ENCODE results near the gene KRT15. TPM values are rescaled to one million over a fixed set of nuclear protein-coding genes. Genes with fewer than 3 reads are reported as not detected.

KRT15 gene
- total RNA-seq, 2 donors from 2014 or later = 0.47 TPM; not detected in 1

DNA sequence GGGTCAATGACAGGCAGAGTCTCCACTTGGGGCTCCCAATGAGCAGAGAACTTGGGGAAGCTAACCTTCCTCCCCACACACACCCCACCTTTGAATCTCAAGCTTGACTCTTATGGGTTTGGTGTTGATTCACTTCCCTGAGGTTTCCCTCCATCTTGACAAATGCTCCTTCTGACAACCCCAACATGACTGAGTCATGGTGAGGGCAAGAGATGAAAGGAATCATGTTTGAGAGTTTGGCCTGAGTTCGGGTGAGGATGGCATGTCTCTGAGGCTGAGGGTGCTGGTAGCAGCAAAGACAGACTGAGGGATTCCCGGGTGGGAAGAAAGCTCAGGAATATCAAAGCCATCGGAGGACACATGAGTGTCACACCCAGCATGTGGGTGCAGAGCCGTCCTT, 34.5 kb upstream of the KRT15 start:
- peaks cover 0 to 16% of the 10 kb centered on the region in 2 donors for H3K4me1 ChIP-seq
- no peaks in the 10 kb centered on the region for H3K36me3 ChIP-seq
- H3K27ac ChIP-seq = no peak overlapping the region
- TF ChIP-seq, protein P1, sequence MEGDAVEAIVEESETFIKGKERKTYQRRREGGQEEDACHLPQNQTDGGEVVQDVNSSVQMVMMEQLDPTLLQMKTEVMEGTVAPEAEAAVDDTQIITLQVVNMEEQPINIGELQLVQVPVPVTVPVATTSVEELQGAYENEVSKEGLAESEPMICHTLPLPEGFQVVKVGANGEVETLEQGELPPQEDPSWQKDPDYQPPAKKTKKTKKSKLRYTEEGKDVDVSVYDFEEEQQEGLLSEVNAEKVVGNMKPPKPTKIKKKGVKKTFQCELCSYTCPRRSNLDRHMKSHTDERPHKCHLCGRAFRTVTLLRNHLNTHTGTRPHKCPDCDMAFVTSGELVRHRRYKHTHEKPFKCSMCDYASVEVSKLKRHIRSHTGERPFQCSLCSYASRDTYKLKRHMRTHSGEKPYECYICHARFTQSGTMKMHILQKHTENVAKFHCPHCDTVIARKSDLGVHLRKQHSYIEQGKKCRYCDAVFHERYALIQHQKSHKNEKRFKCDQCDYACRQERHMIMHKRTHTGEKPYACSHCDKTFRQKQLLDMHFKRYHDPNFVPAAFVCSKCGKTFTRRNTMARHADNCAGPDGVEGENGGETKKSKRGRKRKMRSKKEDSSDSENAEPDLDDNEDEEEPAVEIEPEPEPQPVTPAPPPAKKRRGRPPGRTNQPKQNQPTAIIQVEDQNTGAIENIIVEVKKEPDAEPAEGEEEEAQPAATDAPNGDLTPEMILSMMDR (IDR thresholded peaks at IDR 0.05) = no peak
- no peaks in the 10 kb centered on the region for H3K27me3 ChIP-seq
- DNase-seq (ENCODE audit: low spot score) = no peak
- no peak overlapping the region for H3K4me3 ChIP-seq
- no peaks in the 10 kb centered on the region for H3K9me3 ChIP-seq

DNA sequence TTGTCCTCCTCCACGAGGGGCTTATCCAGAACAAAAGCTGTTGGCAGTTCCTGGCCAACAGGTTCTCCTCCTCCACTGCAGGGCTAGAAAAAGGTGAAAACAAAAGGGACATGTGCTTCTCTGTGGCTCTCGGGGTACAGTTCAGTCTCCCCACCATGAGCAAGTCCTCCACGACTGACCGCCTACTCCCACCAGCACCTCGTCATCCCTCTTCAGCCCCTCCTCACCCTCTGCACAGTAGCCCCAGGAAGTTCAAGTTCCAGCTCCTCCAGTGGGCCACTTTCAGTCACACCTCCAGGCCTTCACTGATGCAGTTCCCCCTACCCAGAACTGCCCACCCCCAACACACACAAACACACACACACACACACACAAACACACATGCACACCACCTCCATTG, 33.8 kb upstream of the KRT15 start:
- DNase-seq (ENCODE audit: low spot score) = no peak
- H3K4me1 ChIP-seq = peaks cover 0 to 23% of the 10 kb centered on the region in 2 donors
- H3K4me3 ChIP-seq = no peak overlapping the region
- no peaks in the 10 kb centered on the region for H3K9me3 ChIP-seq
- no peak overlapping the region for H3K27ac ChIP-seq
- H3K27me3 ChIP-seq = no peaks in the 10 kb centered on the region
- H3K36me3 ChIP-seq = no peaks in the 10 kb centered on the region
- TF ChIP-seq, protein P1 (IDR thresholded peaks at IDR 0.05) = no peak

DNA sequence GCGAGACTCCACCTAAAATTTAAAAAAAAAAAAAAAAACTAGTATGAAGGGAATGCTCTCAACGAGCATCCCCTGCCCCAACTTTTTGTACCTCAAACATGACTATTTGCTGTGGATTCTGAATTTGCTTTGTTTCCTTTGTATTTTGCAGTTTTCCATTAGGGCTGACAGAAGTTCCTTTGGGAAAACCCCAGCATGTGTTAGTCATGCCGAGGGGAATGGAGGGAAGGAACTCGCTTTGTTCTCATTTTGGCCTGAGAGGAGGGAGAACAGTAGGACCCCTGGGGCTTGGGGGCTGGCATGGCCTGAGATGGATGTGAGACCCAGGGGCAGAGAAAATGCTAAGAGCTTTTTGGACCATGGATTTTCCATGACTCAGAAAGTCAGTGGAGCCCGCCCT, 32.7 kb upstream of the KRT15 start:
- H3K27me3 ChIP-seq = no peaks in the 10 kb centered on the region
- no peak overlapping the region for H3K27ac ChIP-seq
- H3K4me1 ChIP-seq = peaks cover 0 to 23% of the 10 kb centered on the region in 2 donors
- TF ChIP-seq, protein P1 (IDR thresholded peaks at IDR 0.05) = no peak
- no peaks in the 10 kb centered on the region for H3K36me3 ChIP-seq
- peaks cover 4 to 5% of the 10 kb centered on the region in 2 donors for H3K9me3 ChIP-seq
- no peak for DNase-seq (ENCODE audit: low spot score)
- no peak overlapping the region for H3K4me3 ChIP-seq

DNA sequence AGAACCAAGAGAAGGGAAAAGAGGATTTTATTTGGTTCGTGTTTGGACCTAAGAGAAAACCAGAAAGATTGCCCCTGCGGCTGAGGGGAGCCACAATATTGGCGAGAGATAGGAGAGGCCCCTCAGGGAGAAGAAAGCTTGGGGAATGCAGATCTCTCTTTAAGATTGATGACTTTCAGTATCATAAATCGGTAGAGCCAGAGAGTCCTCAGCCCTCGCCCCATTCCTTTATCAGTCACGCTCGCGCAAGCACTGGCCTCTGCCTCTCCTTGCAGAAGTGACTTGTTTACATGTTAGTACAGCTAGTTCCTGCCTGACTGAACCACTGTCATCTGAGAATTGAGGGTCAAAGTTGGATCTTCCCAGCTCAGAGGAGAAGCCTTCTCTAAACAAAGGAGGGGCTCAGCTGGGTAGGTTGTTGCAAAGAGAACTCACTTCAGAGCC, 30.9 kb upstream of the KRT15 start:
- H3K27ac ChIP-seq = no peak overlapping the region
- no peaks in the 10 kb centered on the region for H3K27me3 ChIP-seq
- no peak for DNase-seq (ENCODE audit: low spot score)
- TF ChIP-seq, protein P1 (IDR thresholded peaks at IDR 0.05) = no peak
- no peaks in the 10 kb centered on the region for H3K36me3 ChIP-seq
- no peak overlapping the region for H3K4me3 ChIP-seq
- H3K9me3 ChIP-seq = peaks cover 5% of the 10 kb centered on the region in 2 donors
- H3K4me1 ChIP-seq = peaks cover 0 to 23% of the 10 kb centered on the region in 2 donors

DNA sequence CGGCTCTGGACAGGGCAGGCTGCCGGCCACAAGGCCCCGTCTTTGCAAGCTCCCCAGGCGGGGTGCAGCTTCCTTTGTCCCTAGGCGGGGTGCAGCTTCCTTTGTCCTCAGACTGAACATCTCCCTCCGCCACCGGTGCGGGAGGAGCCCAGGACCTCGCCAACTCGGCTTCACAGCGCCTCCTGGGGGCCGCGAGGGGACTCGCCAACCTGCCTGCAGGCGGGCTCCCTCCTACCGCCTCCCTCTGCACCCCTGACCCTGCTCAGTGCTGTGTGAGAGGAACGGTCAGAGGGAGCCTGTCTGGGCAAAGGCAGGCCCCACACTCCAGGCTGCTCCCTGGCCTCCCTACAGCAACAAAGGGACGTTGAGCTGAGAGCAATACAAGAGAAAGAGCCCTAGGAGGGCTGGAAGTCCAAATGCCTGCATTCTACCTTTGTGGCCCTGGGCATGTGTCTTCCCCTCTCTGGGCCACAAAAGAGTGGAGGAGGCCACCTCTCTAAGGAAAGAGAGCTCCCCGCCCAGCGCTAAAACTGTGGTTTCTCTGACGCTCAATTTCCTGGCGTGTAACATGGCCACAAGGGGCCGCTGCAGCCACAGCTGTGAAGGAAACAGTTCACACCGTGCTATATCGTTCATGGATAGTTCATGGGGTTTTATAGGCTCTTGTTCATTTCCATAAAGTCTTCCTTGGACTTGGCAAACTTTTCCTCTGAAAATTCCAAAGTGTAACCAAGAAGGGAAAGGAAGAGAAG, 30.3 kb upstream of the KRT15 start:
- Histone ChIP-seq H3K4me3 (peak overlapping the region in 1 of 2 donors; percentile 23), H3K27ac (peak overlapping the region in 1 of 2 donors; percentile 25), H3K36me3 (no peaks in the 10 kb centered on the region), H3K9me3 (peaks cover 5% of the 10 kb centered on the region in 2 donors), H3K27me3 (no peaks in the 10 kb centered on the region), H3K4me1 (peaks cover 0 to 23% of the 10 kb centered on the region in 2 donors)
- DNase-seq (ENCODE audit: low spot score) = peak; percentile 80
- TF ChIP-seq, protein P1 (IDR thresholded peaks at IDR 0.05) = peak; percentile 83 to 89
